NCI-H510A treated with DMSO at 0.1 percent for 48 hours (cell line): Measurements from ENCODE around the gene MRGPRG.

Source experiments
- DNase-seq: peaks from one replicate; lab custom pipeline; 2025; lab: John Stamatoyannopoulos, UW

MRGPRG gene

GRCh38 chr11:3225826-3226750, 7.5 kb upstream of the MRGPRG start:
- no peak for DNase-seq

GRCh38 chr11:3225159-3225758, 6.6 kb upstream of the MRGPRG start:
- DNase-seq: no peak

GRCh38 chr11:3224401-3225057, 5.9 kb upstream of the MRGPRG start:
- DNase-seq: no peak

GRCh38 chr11:3223932-3224381, 5.3 kb upstream of the MRGPRG start:
- DNase-seq: no peak

GRCh38 chr11:3222941-3223915, 4.6 kb upstream of the MRGPRG start:
- no peak for DNase-seq

- no peak for DNase-seq
These were observed 3.6 kb upstream of the MRGPRG start for GRCh38 chr11:3222003-3222855.

GRCh38 chr11:3221408-3222002, 2.9 kb upstream of the MRGPRG start:
- DNase-seq: no peak

GRCh38 chr11:3220521-3221407, 2.2 kb upstream of the MRGPRG start:
- no peak for DNase-seq

- no peak for DNase-seq
These were observed 1.5 kb upstream of the MRGPRG start for GRCh38 chr11:3220101-3220500.

GRCh38 chr11:3219281-3219892, 774 bp upstream of the MRGPRG start:
- no peak for DNase-seq

GRCh38 chr11:3217818-3218482, 663 bp downstream of the MRGPRG start:
- DNase-seq: no peak

- no peak for DNase-seq
These were observed 2.5 kb downstream of the MRGPRG start for GRCh38 chr11:3216027-3216525.

- DNase-seq: no peak
These were observed 3.1 kb downstream of the MRGPRG start for GRCh38 chr11:3215346-3216026.

GRCh38 chr11:3214420-3214699, 4.3 kb downstream of the MRGPRG start:
- no peak for DNase-seq

GRCh38 chr11:3213659-3214419, 4.8 kb downstream of the MRGPRG start:
- DNase-seq: no peak

GRCh38 chr11:3208272-3208671, 10.3 kb downstream of the MRGPRG start:
- DNase-seq: no peak
